Hypothalamus (tissue), 51 donors: ENCODE measurements around the gene TMEM187.
"Not testable (repeated sequence)": the region's sequence is repeated elsewhere in the genome, so short reads cannot be mapped to it uniquely, and the experiment has no call there.

ENCODE experiments used
- DNase-seq, 51 donors: peaks; one replicate each; lab custom pipeline; 2025; lab: John Stamatoyannopoulos, UW

Gene TMEM187

DNA sequence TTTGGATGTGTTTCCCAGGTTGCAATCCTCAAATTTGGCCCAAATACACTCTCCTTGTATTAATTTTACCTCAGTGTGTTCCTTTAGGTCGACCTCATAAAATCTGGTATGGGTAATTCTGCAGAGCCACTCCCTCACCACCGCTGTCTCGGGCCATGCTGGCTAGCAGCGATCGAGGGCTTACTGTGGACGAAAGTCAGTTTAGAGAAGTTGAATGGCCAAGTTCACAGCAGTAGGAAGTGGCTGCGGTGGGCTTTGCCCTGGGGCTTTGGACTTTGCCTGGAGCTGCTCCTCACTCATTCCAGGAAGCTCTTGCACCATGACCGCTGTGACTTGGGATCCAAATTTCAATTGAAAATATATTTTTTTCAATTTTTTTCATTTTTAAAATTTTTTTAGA lies 19.6 kb downstream of the TMEM187 start:
- no peak for DNase-seq

DNA sequence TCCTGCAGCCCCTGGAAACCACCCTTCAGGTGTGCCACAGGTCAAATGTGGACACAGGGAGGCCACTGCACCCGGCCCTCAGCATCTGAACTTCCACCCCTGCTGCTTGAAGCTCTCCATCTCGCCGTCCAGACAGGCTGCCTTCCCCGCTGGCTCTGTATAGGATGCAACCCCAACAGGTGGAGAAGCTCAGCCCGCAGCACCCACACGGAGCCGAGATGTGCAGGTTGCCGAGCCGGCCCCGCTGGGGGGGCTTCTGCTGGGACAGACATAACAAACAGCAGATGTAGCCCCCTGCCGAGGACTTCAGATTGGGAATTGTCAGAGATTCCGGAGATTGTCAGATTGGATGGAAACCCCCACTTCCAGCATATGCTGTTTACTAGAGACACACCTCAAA lies 20.5 kb downstream of the TMEM187 start:
- DNase-seq = no peak

- DNase-seq = no peak
Observed at GRCh38 chrX:153993978-153994377, 21.4 kb downstream of the TMEM187 start.

GRCh38 chrX:153994398-153994797 lies 21.8 kb downstream of the TMEM187 start:
- DNase-seq = not testable (repeated sequence)

DNA sequence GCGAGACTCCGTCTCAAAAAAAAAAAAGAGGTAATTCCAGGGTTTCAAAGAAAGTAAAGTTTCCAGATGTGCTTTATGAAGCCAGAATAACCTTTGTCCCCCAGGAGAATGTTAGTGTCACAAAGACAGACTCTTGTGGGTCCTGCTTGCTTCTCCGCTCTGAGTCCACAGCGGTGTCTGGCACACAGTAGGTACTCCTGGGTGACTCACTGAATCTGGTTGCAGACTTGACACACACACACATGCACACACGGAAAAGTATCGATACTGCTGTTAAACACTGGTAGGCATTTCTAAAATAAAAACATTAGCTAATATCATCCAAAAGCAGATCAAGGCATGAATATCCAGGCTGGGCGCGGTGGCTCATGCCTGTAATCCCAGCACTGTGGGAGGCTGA lies 22.9 kb downstream of the TMEM187 start:
- no peak for DNase-seq

DNA sequence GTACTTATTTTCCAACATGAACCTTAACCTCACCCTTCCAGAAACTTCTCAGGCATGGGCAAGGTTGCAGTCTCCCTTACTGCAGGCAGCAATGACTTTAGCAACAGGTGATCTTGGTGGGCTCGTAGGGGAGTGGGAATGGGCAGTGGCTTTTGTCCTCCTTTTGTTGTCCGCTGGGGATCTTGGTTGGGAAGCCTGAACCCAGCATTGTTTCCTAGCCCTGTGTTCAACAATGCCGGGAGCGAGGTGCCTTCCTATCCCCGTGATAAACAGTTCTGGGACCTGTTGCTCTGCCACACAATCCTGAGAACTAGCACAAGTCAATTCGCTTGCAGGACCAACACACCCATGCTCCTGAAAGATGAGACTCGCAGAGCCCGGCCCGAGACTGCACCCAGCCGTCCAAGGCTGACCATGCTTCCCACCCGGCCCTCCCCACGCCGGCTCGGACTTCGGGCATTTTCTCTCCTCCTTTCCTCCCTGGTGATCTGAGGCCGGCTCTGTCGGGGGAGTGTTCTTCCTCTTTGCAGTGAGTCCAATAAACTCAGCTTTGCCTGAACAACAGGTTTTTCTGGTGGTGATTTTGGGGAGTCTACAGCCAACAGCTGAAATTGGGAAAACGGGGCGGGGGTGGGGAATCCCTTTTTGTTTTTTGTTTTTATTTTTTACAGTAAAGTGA lies 26.9 kb downstream of the TMEM187 start:
- DNase-seq = no peak

- DNase-seq = no peak
Observed at GRCh38 chrX:154000051-154000450, 27.5 kb downstream of the TMEM187 start.

- peak in 19 of 51 donors; percentile 11 to 61 (median 38) for DNase-seq
Observed at GRCh38 chrX:154002215-154002719, 29.7 kb downstream of the TMEM187 start.

DNA sequence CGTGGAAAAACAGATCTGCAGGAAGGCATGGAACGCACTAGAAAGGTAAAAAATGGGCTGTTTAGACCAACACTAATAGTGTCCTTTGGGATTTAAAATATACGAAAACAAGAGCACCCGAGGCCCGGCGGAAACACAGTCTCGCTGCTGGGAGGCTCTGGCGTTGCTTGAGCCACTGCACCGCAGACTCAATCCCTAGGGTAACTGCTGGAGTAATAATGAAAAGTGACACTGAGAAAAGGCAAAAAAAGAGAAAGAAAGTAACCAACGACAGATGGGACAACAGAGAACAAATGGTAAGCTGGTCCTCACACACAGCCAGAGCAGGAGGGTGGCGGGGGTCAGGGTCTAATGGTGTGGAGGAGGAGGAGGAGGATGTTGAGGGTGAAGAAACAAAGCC lies 31.8 kb downstream of the TMEM187 start:
- no peak for DNase-seq

GRCh38 chrX:154006947-154007346 lies 34.4 kb downstream of the TMEM187 start:
- DNase-seq = no peak

DNA sequence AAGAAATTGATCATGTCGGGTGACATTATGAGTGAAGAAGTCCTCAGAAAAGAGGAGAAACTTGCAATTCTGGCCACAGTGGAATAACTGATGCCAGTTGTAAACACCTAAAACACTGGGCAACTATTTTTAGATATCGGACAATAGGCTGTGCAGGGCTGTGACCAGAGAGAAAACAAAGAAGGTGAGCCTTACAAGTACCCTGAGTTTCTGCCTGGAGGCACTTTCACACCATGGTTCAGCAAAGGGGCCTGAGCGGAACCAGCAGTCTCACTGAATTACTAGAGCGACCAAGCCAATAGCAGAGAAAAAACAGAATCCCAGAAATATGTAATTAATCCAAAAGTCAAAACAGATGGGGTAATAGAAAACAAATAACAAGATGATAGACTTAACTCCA lies 36.0 kb downstream of the TMEM187 start:
- no peak for DNase-seq

DNA sequence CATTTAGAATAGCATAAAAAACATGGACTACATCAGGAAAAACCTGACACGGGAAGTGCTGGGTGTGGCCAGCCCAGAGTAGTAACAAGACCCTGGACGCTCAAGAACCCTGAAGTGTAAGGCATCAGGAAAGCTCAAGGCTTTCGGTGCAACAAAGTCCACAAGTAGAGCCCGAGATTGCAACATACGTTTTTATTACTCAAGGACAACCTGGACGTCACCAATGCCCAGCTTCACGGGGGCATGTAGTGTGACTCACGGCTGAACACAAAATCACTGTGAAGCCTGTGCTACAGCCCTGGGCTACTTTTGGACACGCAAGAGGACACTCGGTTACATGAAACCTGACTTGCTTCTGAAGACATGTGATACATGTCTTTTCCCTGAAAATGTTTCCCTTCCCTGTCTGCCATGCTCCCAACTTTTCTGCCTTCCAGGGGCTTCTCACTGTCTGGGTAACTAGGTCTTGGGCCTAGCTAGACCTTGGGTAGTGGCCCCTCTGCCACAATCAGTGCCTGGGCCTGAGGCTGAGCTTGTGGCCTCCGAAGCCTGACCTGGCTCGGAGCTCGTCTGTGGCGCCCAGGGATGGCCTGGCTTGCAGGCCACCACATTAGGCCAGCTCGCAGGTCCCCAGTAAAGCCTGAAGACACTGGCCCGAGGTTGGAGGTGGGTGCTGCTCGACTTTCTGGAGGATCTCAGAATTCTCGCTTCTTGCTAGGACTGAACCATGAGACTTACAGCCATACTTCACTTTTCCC lies 38.0 kb downstream of the TMEM187 start:
- no peak for DNase-seq

GRCh38 chrX:154011376-154012335 lies 39.1 kb downstream of the TMEM187 start:
- DNase-seq = no peak

- DNase-seq = peak in 22 of 51 donors; percentile 8 to 56 (median 28)
Observed at GRCh38 chrX:154012336-154012991, 39.9 kb downstream of the TMEM187 start.

GRCh38 chrX:154013001-154013421 lies 40.5 kb downstream of the TMEM187 start:
- peak in 10 of 51 donors; percentile 10 to 36 (median 19) for DNase-seq

DNA sequence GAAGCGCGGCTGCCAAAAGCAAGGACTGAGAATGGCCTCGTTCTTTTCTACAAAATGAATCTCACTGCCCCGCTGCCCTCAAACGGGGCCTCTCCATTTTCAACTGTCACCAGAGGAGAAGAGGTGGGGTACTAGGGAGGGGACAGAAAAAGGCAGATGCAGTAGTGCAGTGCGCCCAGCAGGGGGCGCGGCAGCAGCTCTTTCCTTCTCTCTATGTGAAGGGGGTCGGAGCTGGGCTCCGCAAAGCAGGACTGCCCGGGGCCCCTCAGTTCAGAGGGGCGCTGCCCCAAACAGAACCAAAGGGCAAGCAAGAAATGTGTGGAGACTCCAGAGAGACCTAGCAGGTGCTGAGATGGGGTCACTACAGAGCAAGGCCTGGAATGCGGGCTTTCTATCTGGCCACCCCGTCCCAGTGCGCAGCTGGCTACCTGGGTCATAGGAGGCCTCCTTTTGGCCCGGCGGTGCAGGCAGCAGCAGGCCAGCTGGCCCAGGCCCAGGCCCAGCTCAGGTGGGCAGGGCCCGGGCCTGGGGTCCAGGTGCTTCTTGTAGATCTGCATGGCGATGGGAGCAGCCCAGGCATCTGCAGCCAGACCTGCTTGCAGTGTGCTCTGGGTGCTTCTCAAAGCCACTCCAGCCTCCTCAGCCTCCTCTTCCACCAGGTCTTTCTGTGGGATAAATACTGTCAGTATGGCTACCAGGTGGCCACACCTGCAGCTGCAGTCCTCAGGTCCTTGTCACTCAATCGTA lies 41.2 kb downstream of the TMEM187 start:
- peak in 20 of 51 donors; percentile 5 to 48 (median 20) for DNase-seq

- no peak for DNase-seq
Observed at GRCh38 chrX:154014429-154015380, 42.2 kb downstream of the TMEM187 start.

DNA sequence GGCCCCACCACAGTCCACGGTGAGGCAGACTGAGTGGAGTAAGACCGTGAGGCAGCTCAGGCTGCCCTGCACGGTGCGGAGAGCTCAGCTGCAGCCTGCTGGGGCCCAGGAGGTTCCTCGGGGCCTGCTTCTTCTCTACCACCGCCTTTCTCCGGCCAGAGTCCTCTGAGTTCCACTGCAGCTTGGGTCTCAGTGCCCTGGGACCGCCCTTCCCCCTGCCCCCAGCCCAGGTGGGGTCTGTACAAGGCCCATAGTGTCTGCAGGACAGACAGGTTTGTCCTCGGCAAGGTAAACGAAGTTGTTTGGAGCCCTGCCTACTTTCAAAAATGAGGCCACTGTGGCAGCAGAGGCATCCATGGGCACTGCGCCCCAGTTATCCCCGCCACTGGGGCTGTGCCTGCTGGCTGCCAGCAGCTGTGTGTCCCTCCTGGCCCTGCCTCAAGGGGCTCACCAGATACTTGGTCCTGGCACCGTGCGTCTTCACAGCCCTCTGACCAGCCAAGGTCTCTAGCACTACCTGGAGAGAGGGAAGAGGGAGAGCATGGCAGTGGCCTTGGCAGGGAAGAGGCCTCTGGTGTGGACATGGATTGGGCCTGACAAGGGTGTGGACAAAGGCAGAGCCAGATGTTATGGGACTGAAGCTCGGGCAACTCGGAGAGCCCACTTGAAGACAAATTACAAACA lies 43.2 kb downstream of the TMEM187 start:
- no peak for DNase-seq
